Measurements from ENCODE around the gene C5.

Gene C5

DNA sequence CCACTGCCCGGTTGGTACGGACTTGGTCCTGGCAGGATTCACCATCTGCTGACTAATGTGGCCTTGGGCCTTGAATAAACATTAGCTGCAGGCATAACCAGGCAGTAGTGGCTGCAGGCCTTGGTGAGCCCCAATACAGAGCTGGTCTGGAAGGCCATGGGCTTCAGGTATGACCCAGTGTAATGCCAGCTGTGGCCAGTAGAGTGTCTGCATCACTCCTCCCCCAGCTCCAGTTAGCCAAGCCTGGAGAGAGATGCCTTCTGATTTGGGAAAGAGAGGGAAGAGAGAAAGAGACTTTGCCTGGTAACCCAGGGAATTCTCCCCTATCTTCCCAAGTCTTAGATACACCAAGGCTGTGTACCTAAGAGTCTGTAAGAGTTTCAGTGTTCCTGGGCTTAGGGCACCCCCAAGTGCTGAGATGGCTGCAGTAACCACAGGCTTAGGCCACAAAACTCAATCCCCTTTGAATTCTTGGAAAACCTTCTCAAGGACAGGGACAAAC lies 5.6 kb upstream of the C5 start:
- Histone ChIP-seq H3K79me2 (no peaks in the 10 kb centered on the region), H3K27me3 (ENCODE audit: control insufficient read depth, insufficient read depth, low read length) (no peaks in the 10 kb centered on the region), H3K27ac (no peak overlapping the region), H3K9ac (no peak overlapping the region), H3K4me3 (ENCODE audit: low read depth, low read length) (no peak overlapping the region), H3K36me3 (ENCODE audit: control insufficient read depth, insufficient read depth, low read length) (no peaks in the 10 kb centered on the region), H2AFZ (no peak overlapping the region), H3K9me3 (ENCODE audit: control insufficient read depth, low read length) (no peaks in the 10 kb centered on the region), H3K4me2 (ENCODE audit: low read length) (no peak overlapping the region), H3K4me1 (no peaks in the 10 kb centered on the region)
- TF ChIP-seq, protein P1, sequence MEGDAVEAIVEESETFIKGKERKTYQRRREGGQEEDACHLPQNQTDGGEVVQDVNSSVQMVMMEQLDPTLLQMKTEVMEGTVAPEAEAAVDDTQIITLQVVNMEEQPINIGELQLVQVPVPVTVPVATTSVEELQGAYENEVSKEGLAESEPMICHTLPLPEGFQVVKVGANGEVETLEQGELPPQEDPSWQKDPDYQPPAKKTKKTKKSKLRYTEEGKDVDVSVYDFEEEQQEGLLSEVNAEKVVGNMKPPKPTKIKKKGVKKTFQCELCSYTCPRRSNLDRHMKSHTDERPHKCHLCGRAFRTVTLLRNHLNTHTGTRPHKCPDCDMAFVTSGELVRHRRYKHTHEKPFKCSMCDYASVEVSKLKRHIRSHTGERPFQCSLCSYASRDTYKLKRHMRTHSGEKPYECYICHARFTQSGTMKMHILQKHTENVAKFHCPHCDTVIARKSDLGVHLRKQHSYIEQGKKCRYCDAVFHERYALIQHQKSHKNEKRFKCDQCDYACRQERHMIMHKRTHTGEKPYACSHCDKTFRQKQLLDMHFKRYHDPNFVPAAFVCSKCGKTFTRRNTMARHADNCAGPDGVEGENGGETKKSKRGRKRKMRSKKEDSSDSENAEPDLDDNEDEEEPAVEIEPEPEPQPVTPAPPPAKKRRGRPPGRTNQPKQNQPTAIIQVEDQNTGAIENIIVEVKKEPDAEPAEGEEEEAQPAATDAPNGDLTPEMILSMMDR (IDR thresholded peaks at IDR 0.05), result peak; percentile 8

DNA sequence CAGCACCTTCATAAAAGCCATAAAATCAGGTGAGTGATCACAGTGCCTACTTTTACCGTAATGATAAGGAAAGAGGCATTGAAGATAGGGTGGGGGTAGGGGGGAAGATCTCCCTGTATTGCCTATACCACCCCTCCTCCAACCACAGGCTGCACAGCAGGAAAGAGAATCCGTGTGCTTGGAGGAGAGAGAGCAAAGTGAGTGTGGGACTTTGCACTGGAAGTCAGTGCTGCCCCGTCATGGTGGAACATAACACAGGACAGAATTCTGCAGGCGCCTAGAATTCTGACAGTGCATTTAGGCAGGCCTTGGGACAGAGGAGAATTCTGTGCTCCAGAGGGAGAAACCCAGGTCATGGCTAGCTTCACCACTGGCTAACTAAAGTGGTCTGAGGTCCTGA lies 3.5 kb upstream of the C5 start:
- no peaks in the 10 kb centered on the region for H3K4me1 ChIP-seq
- H3K79me2 ChIP-seq, result no peaks in the 10 kb centered on the region
- TF ChIP-seq, protein P1 (IDR thresholded peaks at IDR 0.05), result no peak

DNA sequence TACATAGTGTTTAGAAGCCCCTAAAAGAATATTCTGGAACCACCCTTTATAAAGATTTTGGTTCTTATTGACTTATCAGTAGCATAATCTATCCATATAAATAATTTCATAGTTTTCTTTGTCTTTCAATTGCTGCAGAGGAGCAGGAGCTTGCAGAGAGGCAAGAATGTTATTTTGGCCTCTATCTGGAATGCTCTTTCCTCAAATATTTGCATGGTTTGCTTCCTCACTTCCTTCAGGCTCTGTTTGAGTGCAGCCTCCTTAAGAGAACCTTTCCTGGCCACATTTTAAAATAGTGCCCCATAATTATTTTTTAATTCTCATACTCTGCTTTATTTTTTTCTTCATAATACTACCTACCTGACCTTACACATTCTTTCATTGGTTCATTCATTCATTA lies 1.5 kb downstream of the C5 start:
- TF ChIP-seq, protein P1 (IDR thresholded peaks at IDR 0.05), result no peak
- no peak overlapping the region for H3K27ac ChIP-seq
- no peak overlapping the region for H3K9ac ChIP-seq
- H3K4me3 ChIP-seq (ENCODE audit: low read depth, low read length), result no peak overlapping the region
- no peak overlapping the region for H3K4me2 ChIP-seq (ENCODE audit: low read length)
- H3K4me1 ChIP-seq, result no peaks in the 10 kb centered on the region
- no peaks in the 10 kb centered on the region for H3K79me2 ChIP-seq
- H3K36me3 ChIP-seq (ENCODE audit: control insufficient read depth, insufficient read depth, low read length), result no peaks in the 10 kb centered on the region
- no peaks in the 10 kb centered on the region for H3K27me3 ChIP-seq (ENCODE audit: control insufficient read depth, insufficient read depth, low read length)
- no peak overlapping the region for H2AFZ ChIP-seq
- no peaks in the 10 kb centered on the region for H3K9me3 ChIP-seq (ENCODE audit: control insufficient read depth, low read length)

More for the DNA sequence above, 3.5 kb upstream of the C5 start:
- H3K9ac ChIP-seq, result no peak overlapping the region
- H3K27ac ChIP-seq, result no peak overlapping the region
- no peak overlapping the region for H2AFZ ChIP-seq
- H3K36me3 ChIP-seq (ENCODE audit: control insufficient read depth, insufficient read depth, low read length), result no peaks in the 10 kb centered on the region
- no peak overlapping the region for H3K4me3 ChIP-seq (ENCODE audit: low read depth, low read length)
- H3K9me3 ChIP-seq (ENCODE audit: control insufficient read depth, low read length), result no peaks in the 10 kb centered on the region
- H3K4me2 ChIP-seq (ENCODE audit: low read length), result no peak overlapping the region
- H3K27me3 ChIP-seq (ENCODE audit: control insufficient read depth, insufficient read depth, low read length), result no peaks in the 10 kb centered on the region

GRCh38 chr9:121048175-121048574 lies 1.9 kb downstream of the C5 start:
- Histone ChIP-seq H3K36me3 (ENCODE audit: control insufficient read depth, insufficient read depth, low read length) (no peaks in the 10 kb centered on the region), H3K4me2 (ENCODE audit: low read length) (no peak overlapping the region), H3K27me3 (ENCODE audit: control insufficient read depth, insufficient read depth, low read length) (no peaks in the 10 kb centered on the region), H3K9me3 (ENCODE audit: control insufficient read depth, low read length) (no peaks in the 10 kb centered on the region), H3K4me1 (no peaks in the 10 kb centered on the region), H3K4me3 (ENCODE audit: low read depth, low read length) (no peak overlapping the region), H3K27ac (no peak overlapping the region), H2AFZ (no peak overlapping the region), H3K79me2 (no peaks in the 10 kb centered on the region), H3K9ac (no peak overlapping the region)
- TF ChIP-seq, protein P1 (IDR thresholded peaks at IDR 0.05), result no peak

DNA sequence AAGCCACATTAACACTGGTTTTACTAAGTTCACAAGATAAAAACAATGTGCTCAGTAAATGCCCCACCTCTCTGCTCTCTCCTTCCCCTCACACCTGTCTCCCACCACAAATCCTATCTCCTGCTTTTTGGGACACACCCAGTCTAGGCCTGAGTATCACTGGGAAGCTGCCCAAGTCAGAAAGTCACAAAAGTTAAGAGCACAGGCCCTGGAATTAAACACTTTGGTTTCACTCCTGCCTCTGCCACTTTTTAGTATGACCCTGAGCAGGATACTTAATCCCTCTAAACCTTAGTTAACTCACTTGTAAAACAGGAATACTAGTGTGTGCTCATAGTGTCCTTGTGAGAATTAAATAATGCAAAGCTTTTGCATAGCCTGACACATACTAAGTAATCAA lies 11.3 kb downstream of the C5 start:
- no peaks in the 10 kb centered on the region for H3K27me3 ChIP-seq (ENCODE audit: control insufficient read depth, insufficient read depth, low read length)
- no peaks in the 10 kb centered on the region for H3K36me3 ChIP-seq (ENCODE audit: control insufficient read depth, insufficient read depth, low read length)
- no peaks in the 10 kb centered on the region for H3K4me1 ChIP-seq
- H2AFZ ChIP-seq, result no peak overlapping the region
- TF ChIP-seq, protein P1 (IDR thresholded peaks at IDR 0.05), result no peak
- no peaks in the 10 kb centered on the region for H3K79me2 ChIP-seq
- H3K9me3 ChIP-seq (ENCODE audit: control insufficient read depth, low read length), result no peaks in the 10 kb centered on the region
- no peak overlapping the region for H3K9ac ChIP-seq
- no peak overlapping the region for H3K4me3 ChIP-seq (ENCODE audit: low read depth, low read length)
- no peak overlapping the region for H3K27ac ChIP-seq
- no peak overlapping the region for H3K4me2 ChIP-seq (ENCODE audit: low read length)
